Measurements from ENCODE around the gene PIK3C2A. TPM values are rescaled to one million over a fixed set of nuclear protein-coding genes. Genes with fewer than 3 reads are reported as not detected.

PIK3C2A gene
- total RNA-seq, 1 donor: 73.1 TPM

GRCh38 chr11:17221968-17222367 is 14.2 kb upstream of the PIK3C2A start:
- Histone ChIP-seq H3K36me3 (ENCODE audit: insufficient read depth, low read length) (no peaks in the 10 kb centered on the region), H3K27me3 (ENCODE audit: insufficient read depth, low read length) (no peaks in the 10 kb centered on the region), H3K79me2 (ENCODE audit: insufficient read depth, low read length) (no peaks in the 10 kb centered on the region), H3K4me2 (ENCODE audit: insufficient read depth, low read length) (no peak overlapping the region), H3K9me3 (ENCODE audit: low read depth, low read length) (no peaks in the 10 kb centered on the region), H3K27ac (ENCODE audit: low read depth, low read length) (no peak overlapping the region), H2AFZ (ENCODE audit: low read length) (no peak overlapping the region), H3K4me3 (ENCODE audit: insufficient read depth, low read length) (no peak overlapping the region), H4K20me1 (ENCODE audit: insufficient read depth, low read length) (no peaks in the 10 kb centered on the region), H3K4me1 (ENCODE audit: insufficient read depth, low read length) (peaks cover 5% of the 10 kb centered on the region)
- no peak for TF ChIP-seq CTCF (IDR thresholded peaks at IDR 0.05; ENCODE audit: extremely low read depth, low read depth, low read length)
- no peak for DNase-seq (ENCODE audit: insufficient read length, low spot score, missing footprints)

DNA sequence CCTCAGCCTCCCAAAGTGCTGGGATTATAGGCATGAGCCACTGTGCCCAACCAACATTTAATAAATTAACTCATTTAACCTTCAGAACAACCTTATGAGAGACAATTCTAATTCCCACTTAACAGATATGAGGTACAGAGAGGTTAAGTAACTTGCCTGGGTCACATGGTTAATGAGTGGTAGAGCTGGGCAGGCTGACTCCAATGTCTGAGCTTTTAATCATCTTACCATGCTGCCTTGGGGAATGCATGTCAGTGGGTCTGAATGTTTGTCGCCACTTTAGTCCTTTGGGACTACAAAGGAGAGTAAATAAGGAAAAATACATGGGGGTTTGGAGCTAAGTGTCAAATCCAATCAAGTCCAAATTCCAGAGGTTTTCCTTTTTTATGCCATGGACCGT is 11.2 kb upstream of the PIK3C2A start:
- Histone ChIP-seq H3K4me3 (ENCODE audit: insufficient read depth, low read length) (no peak overlapping the region), H3K27me3 (ENCODE audit: insufficient read depth, low read length) (no peaks in the 10 kb centered on the region), H3K4me2 (ENCODE audit: insufficient read depth, low read length) (no peak overlapping the region), H3K27ac (ENCODE audit: low read depth, low read length) (no peak overlapping the region), H3K9me3 (ENCODE audit: low read depth, low read length) (no peaks in the 10 kb centered on the region), H3K79me2 (ENCODE audit: insufficient read depth, low read length) (no peaks in the 10 kb centered on the region), H2AFZ (ENCODE audit: low read length) (no peak overlapping the region), H3K4me1 (ENCODE audit: insufficient read depth, low read length) (peaks cover 5% of the 10 kb centered on the region), H4K20me1 (ENCODE audit: insufficient read depth, low read length) (no peaks in the 10 kb centered on the region), H3K36me3 (ENCODE audit: insufficient read depth, low read length) (no peaks in the 10 kb centered on the region)
- DNase-seq (ENCODE audit: insufficient read length, low spot score, missing footprints): no peak
- no peak for TF ChIP-seq CTCF (IDR thresholded peaks at IDR 0.05; ENCODE audit: extremely low read depth, low read depth, low read length)

- Histone ChIP-seq H3K9me3 (ENCODE audit: low read depth, low read length) (no peaks in the 10 kb centered on the region), H4K20me1 (ENCODE audit: insufficient read depth, low read length) (no peaks in the 10 kb centered on the region), H3K4me2 (ENCODE audit: insufficient read depth, low read length) (no peak overlapping the region), H3K4me1 (ENCODE audit: insufficient read depth, low read length) (peaks cover 5% of the 10 kb centered on the region), H3K79me2 (ENCODE audit: insufficient read depth, low read length) (no peaks in the 10 kb centered on the region), H3K4me3 (ENCODE audit: insufficient read depth, low read length) (no peak overlapping the region), H3K27ac (ENCODE audit: low read depth, low read length) (no peak overlapping the region), H3K36me3 (ENCODE audit: insufficient read depth, low read length) (no peaks in the 10 kb centered on the region), H2AFZ (ENCODE audit: low read length) (no peak overlapping the region), H3K27me3 (ENCODE audit: insufficient read depth, low read length) (no peaks in the 10 kb centered on the region)
- DNase-seq (ENCODE audit: insufficient read length, low spot score, missing footprints): no peak
- TF ChIP-seq CTCF (IDR thresholded peaks at IDR 0.05; ENCODE audit: extremely low read depth, low read depth, low read length): no peak
These were observed 10.6 kb upstream of the PIK3C2A start for GRCh38 chr11:17218403-17218802.

- Histone ChIP-seq H4K20me1 (ENCODE audit: insufficient read depth, low read length) (no peaks in the 10 kb centered on the region), H3K9me3 (ENCODE audit: low read depth, low read length) (no peaks in the 10 kb centered on the region), H3K36me3 (ENCODE audit: insufficient read depth, low read length) (no peaks in the 10 kb centered on the region), H3K27ac (ENCODE audit: low read depth, low read length) (no peak overlapping the region), H3K4me1 (ENCODE audit: insufficient read depth, low read length) (peaks cover 5% of the 10 kb centered on the region), H3K4me2 (ENCODE audit: insufficient read depth, low read length) (no peak overlapping the region), H3K4me3 (ENCODE audit: insufficient read depth, low read length) (no peak overlapping the region), H2AFZ (ENCODE audit: low read length) (no peak overlapping the region), H3K27me3 (ENCODE audit: insufficient read depth, low read length) (no peaks in the 10 kb centered on the region), H3K79me2 (ENCODE audit: insufficient read depth, low read length) (no peaks in the 10 kb centered on the region)
- DNase-seq (ENCODE audit: insufficient read length, low spot score, missing footprints): no peak
- no peak for TF ChIP-seq CTCF (IDR thresholded peaks at IDR 0.05; ENCODE audit: extremely low read depth, low read depth, low read length)
These were observed 9.6 kb upstream of the PIK3C2A start for GRCh38 chr11:17217401-17217800.

All from osteoblast (primary cell).